OCI-LY7 (cell line): ENCODE data around the gene HES4. TPM values are rescaled to one million over a fixed set of nuclear protein-coding genes. Genes with fewer than 3 reads are reported as not detected.

ENCODE experiments used
- BruUV-seq: library from RNA; stranded (reverse); fragments of 400-500 nt; replicated peaks from 2 replicates; lab custom pipeline; 2021; lab: Mats Ljungman, UMichigan
- CTCF ChIA-PET: fragments of 300-600 bp; sonication (Branson Sonifier 250); formaldehyde crosslinking; loops from one replicate; lab custom pipeline; 2022; ENCODE audit warnings: antibody characterized with exemption; ENCODE audit not compliant: unreplicated experiment; lab: Charles Lee
- POLR2A ChIA-PET: fragments of 300-600 bp; sonication (Branson Sonifier 250); formaldehyde crosslinking; loops from one replicate; lab custom pipeline; 2022; ENCODE audit warnings: antibody characterized with exemption; lab: Charles Lee
- DNase-seq: peaks from one replicate; pipeline ENCODE4 v3.0.0-alpha.2; 2015; ENCODE audit warnings: low spot score
- H2AFZ ChIP-seq: fragments of 200-600 bp; sonication (generic), shearing (Covaris generic); 2 replicates; pipeline ENCODE4 v1.6.1; 2014; ENCODE audit warnings: mild to moderate bottlenecking, antibody characterized with exemption, low read length, moderate library complexity
- H3K27ac ChIP-seq: fragments of 200-600 bp; sonication (generic); 2 replicates; pipeline ENCODE4 v1.5.1; 2014; ENCODE audit warnings: mixed run types, low read depth, mild to moderate bottlenecking, moderate library complexity, low read length, inconsistent platforms; ENCODE audit not compliant: poor library complexity, severe bottlenecking
- H3K36me3 ChIP-seq: fragments of 200-600 bp; sonication (generic); 2 replicates; pipeline ENCODE4 v1.6.1; 2014; ENCODE audit warnings: mild to moderate bottlenecking, antibody characterized with exemption, low read length, moderate library complexity, mixed read lengths; ENCODE audit not compliant: insufficient read depth
- H3K4me1 ChIP-seq: fragments of 200-600 bp; sonication (generic); 2 replicates; pipeline ENCODE4 v1.5.1; 2014; ENCODE audit warnings: mild to moderate bottlenecking, low read length; ENCODE audit not compliant: insufficient read depth, poor library complexity, severe bottlenecking
- H3K4me2 ChIP-seq: fragments of 200-600 bp; sonication (generic); 2 replicates; pipeline ENCODE4 v1.6.1; 2014; ENCODE audit warnings: mild to moderate bottlenecking, low read length
- H3K4me3 ChIP-seq: fragments of 200-600 bp; sonication (generic); 2 replicates; pipeline ENCODE4 v1.5.1; 2014; ENCODE audit warnings: mild to moderate bottlenecking, low read depth, low read length; ENCODE audit not compliant: poor library complexity, severe bottlenecking
- H3K79me2 ChIP-seq: fragments of 200-600 bp; sonication (generic); 2 replicates; pipeline ENCODE4 v1.6.1; 2016; ENCODE audit warnings: low read depth, mild to moderate bottlenecking, low read length, moderate library complexity, mixed read lengths; ENCODE audit not compliant: insufficient read depth
- H3K9me2 ChIP-seq: fragments of 200-600 bp; sonication (generic); 2 replicates; pipeline ENCODE4 v1.6.1; 2016; ENCODE audit warnings: mild to moderate bottlenecking, low read length, mixed read lengths; ENCODE audit not compliant: insufficient read depth
- H3K9me3 ChIP-seq: fragments of 200-600 bp; sonication (generic); 2 replicates; pipeline ENCODE4 v1.6.1; 2014; ENCODE audit warnings: mild to moderate bottlenecking, mixed run types, low read length, mixed read lengths
- H4K20me1 ChIP-seq: fragments of 200-600 bp; sonication (generic); 2 replicates; pipeline ENCODE4 v1.6.1; 2014; ENCODE audit warnings: mild to moderate bottlenecking, antibody characterized with exemption, low read length, moderate library complexity, mixed read lengths; ENCODE audit not compliant: insufficient read depth
- CTCF ChIP-seq: fragments of 200-600 bp; sonication (generic); conservative IDR thresholded peaks from 2 replicates; pipeline ENCODE4 v1.5.1; 2014; ENCODE audit warnings: mild to moderate bottlenecking, antibody characterized with exemption, low read length, moderate library complexity, mixed read lengths
- EZH2phosphoT487 ChIP-seq: fragments of 200-600 bp; sonication (generic); IDR thresholded peaks from 2 replicates; pipeline ENCODE4 v1.6.1; 2018; ENCODE audit warnings: low read depth, borderline replicate concordance, mild to moderate bottlenecking, mixed run types, antibody characterized with exemption, low read length, moderate library complexity, mixed read lengths
- intact Hi-C: fragments of 100-400 bp; cut with micrococcal nuclease; formaldehyde crosslinking; loops from one replicate; pipeline ENCODE4 v1.10.0; 2022; ENCODE audit not compliant: unreplicated experiment
- total RNA-seq, 2 experiments: library from RNA; depleted of rRNA in 1 of 2; stranded (reverse); fragments of >200 nt in 1 of 2; shearing (Covaris generic) in 1 of 2; gene quantifications; 2 replicates each; pipeline ENCODE4 v1.2.3, GENCODE V29; 2014 to 2022

Gene HES4
- total RNA-seq, 2 experiments from 2014 or later, result not detected

- ChIA-PET POLR2A (no interaction called here), CTCF (no interaction called here)
- Histone ChIP-seq H3K79me2 (no peaks in the 10 kb centered on the region), H3K4me2 (no peak overlapping the region), H4K20me1 (no peaks in the 10 kb centered on the region; the same call in 1 of the 2 replicates), H3K36me3 (no peaks in the 10 kb centered on the region), H2AFZ (no peak overlapping the region), H3K4me1 (no peaks in the 10 kb centered on the region), H3K9me3 (no peaks in the 10 kb centered on the region), H3K9me2 (no peaks in the 10 kb centered on the region), H3K27ac (no peak overlapping the region), H3K4me3 (no peak overlapping the region)
- intact Hi-C loops, result no loop called here
- DNase-seq, result no peak
- BruUV-seq, result no TSS peak
- TF ChIP-seq EZH2phosphoT487 (no peak), CTCF (no peak)
Measured at GRCh38 chr1:969260-969855, 30.5 kb downstream of the HES4 start.

- Histone ChIP-seq H4K20me1 (no peaks in the 10 kb centered on the region), H3K79me2 (no peaks in the 10 kb centered on the region), H3K4me1 (no peaks in the 10 kb centered on the region), H2AFZ (no peak overlapping the region), H3K9me2 (no peaks in the 10 kb centered on the region), H3K4me3 (no peak overlapping the region), H3K27ac (no peak overlapping the region), H3K9me3 (no peaks in the 10 kb centered on the region), H3K36me3 (no peaks in the 10 kb centered on the region), H3K4me2 (no peak overlapping the region)
- TF ChIP-seq CTCF, result no peak
- TF ChIP-seq EZH2phosphoT487, result no peak
- ChIA-PET CTCF (no interaction called here), POLR2A (no interaction called here)
- DNase-seq, result no peak
- intact Hi-C loops, result no loop called here
- no TSS peak for BruUV-seq
Measured at GRCh38 chr1:967466-968343, 32.2 kb downstream of the HES4 start.
